ENCODE data around the gene AIP.

AIP gene

GRCh38 chr11:67492801-67493547, 10.1 kb downstream of the AIP start:
- no peak for TF ChIP-seq Cebpa-rat (IDR thresholded peaks at IDR 0.05)
- Histone ChIP-seq H3K4me1 (no peaks in the 10 kb centered on the region; the same call in 1 of the 2 replicates), H3K4me3 (no peak overlapping the region), H3K9ac (no peak overlapping the region), H3K9me3 (no peaks in the 10 kb centered on the region), H3K27me3 (no peaks in the 10 kb centered on the region), H4K20me1 (peaks cover 48% of the 10 kb centered on the region), H3K27ac (no peak overlapping the region), H3K36me3 (peaks cover 93% of the 10 kb centered on the region), H3K4me2 (no peak overlapping the region)

- peaks cover 93% of the 10 kb centered on the region for H3K36me3 ChIP-seq
- no peak for TF ChIP-seq Cebpa-rat (IDR thresholded peaks at IDR 0.05)
These were observed 10.9 kb downstream of the AIP start for GRCh38 chr11:67493548-67494370.

GRCh38 chr11:67494371-67495233, 11.8 kb downstream of the AIP start:
- Histone ChIP-seq H3K4me3 (no peak overlapping the region), H3K4me1 (no peaks in the 10 kb centered on the region), H3K27ac (no peak overlapping the region), H3K4me2 (no peak overlapping the region), H3K9ac (no peak overlapping the region), H4K20me1 (peaks cover 34% of the 10 kb centered on the region), H3K27me3 (no peaks in the 10 kb centered on the region), H3K36me3 (peaks cover 91% of the 10 kb centered on the region), H3K9me3 (no peaks in the 10 kb centered on the region)
- TF ChIP-seq Cebpa-rat (IDR thresholded peaks at IDR 0.05) = no peak

More at GRCh38 chr11:67493548-67494370, 10.9 kb downstream of the AIP start:
- Histone ChIP-seq H3K4me3 (no peak overlapping the region), H3K4me2 (no peak overlapping the region), H3K9me3 (no peaks in the 10 kb centered on the region), H3K27ac (no peak overlapping the region), H3K9ac (no peak overlapping the region), H4K20me1 (peaks cover 42% of the 10 kb centered on the region), H3K27me3 (no peaks in the 10 kb centered on the region), H3K4me1 (no peaks in the 10 kb centered on the region)

GRCh38 chr11:67495234-67496005, 12.6 kb downstream of the AIP start:
- Histone ChIP-seq H4K20me1 (peaks cover 25% of the 10 kb centered on the region), H3K9ac (no peak overlapping the region), H3K27me3 (no peaks in the 10 kb centered on the region), H3K27ac (no peak overlapping the region), H3K36me3 (peaks cover 91% of the 10 kb centered on the region), H3K4me1 (peaks cover 4% of the 10 kb centered on the region), H3K4me3 (no peak overlapping the region), H3K4me2 (no peak overlapping the region), H3K9me3 (no peaks in the 10 kb centered on the region)
- TF ChIP-seq Cebpa-rat (IDR thresholded peaks at IDR 0.05) = no peak

- Histone ChIP-seq H3K36me3 (peaks cover 87% of the 10 kb centered on the region), H3K9me3 (no peaks in the 10 kb centered on the region), H3K27ac (no peak overlapping the region), H3K27me3 (no peaks in the 10 kb centered on the region), H4K20me1 (peaks cover 19% of the 10 kb centered on the region), H3K4me3 (no peak overlapping the region), H3K4me2 (no peak overlapping the region), H3K9ac (no peak overlapping the region), H3K4me1 (peaks cover 11% of the 10 kb centered on the region)
- TF ChIP-seq Cebpa-rat (IDR thresholded peaks at IDR 0.05) = no peak
These were observed 13.3 kb downstream of the AIP start for GRCh38 chr11:67496113-67496512.

- Histone ChIP-seq H3K4me2 (no peak overlapping the region), H3K4me3 (no peak overlapping the region), H3K9me3 (no peaks in the 10 kb centered on the region), H3K27ac (no peak overlapping the region), H3K4me1 (peaks cover 21% of the 10 kb centered on the region), H3K27me3 (no peaks in the 10 kb centered on the region), H3K36me3 (peaks cover 87% of the 10 kb centered on the region), H4K20me1 (peaks cover 14% of the 10 kb centered on the region), H3K9ac (no peak overlapping the region)
- TF ChIP-seq Cebpa-rat (IDR thresholded peaks at IDR 0.05) = no peak
These were observed 14.9 kb downstream of the AIP start for GRCh38 chr11:67497656-67498291.

- peaks cover 85% of the 10 kb centered on the region for H3K36me3 ChIP-seq
- no peak overlapping the region for H3K9ac ChIP-seq
- no peak overlapping the region for H3K4me3 ChIP-seq
- peaks cover 20% of the 10 kb centered on the region for H4K20me1 ChIP-seq
- peaks cover 28% of the 10 kb centered on the region for H3K4me1 ChIP-seq
- no peak for TF ChIP-seq Cebpa-rat (IDR thresholded peaks at IDR 0.05)
- no peak overlapping the region for H3K27ac ChIP-seq
- no peak overlapping the region for H3K4me2 ChIP-seq
- H3K27me3 ChIP-seq = peaks cover 5% of the 10 kb centered on the region; the same call in 1 of the 2 replicates
- H3K9me3 ChIP-seq = no peaks in the 10 kb centered on the region
These were observed 15.7 kb downstream of the AIP start for GRCh38 chr11:67498544-67498972.

- H4K20me1 ChIP-seq = peaks cover 34% of the 10 kb centered on the region
These were observed 17.1 kb downstream of the AIP start for GRCh38 chr11:67499808-67500483.

More at GRCh38 chr11:67499808-67500483, 17.1 kb downstream of the AIP start:
- H3K27ac ChIP-seq = no peak overlapping the region
- peaks cover 75% of the 10 kb centered on the region for H3K36me3 ChIP-seq
- no peak for TF ChIP-seq Cebpa-rat (IDR thresholded peaks at IDR 0.05)
- peaks cover 9% of the 10 kb centered on the region; the same call in 1 of the 2 replicates for H3K27me3 ChIP-seq
- no peak overlapping the region for H3K4me3 ChIP-seq
- H3K9ac ChIP-seq = no peak overlapping the region
- H3K4me1 ChIP-seq = peaks cover 34% of the 10 kb centered on the region
- no peaks in the 10 kb centered on the region for H3K9me3 ChIP-seq
- H3K4me2 ChIP-seq = peak overlapping the region; percentile 28; the same call in 1 of the 2 replicates

Data from BLaER1 (cell line).